Measurements from ENCODE around the gene NACC2. TPM values are rescaled to one million over a fixed set of nuclear protein-coding genes. Genes with fewer than 3 reads are reported as not detected.
"Not testable (repeated sequence)": the region's sequence is repeated elsewhere in the genome, so short reads cannot be mapped to it uniquely, and the experiment has no call there.

The NACC2 gene
- total and polyA plus RNA-seq, 2 donors (not counting 1 experiment from before 2014, with no cell fraction given) = 0.34 to 1.9 TPM

- Histone ChIP-seq H2AFZ (ENCODE audit: insufficient read depth, low read depth, low read length, poor library complexity, severe bottlenecking) (no peak overlapping the region), H3K4me1 (ENCODE audit: control insufficient read depth in 2 of 2, insufficient read depth in 2 of 2, low read length in 2 of 2) (no peaks in the 10 kb centered on the region), H3K4me2 (replicated peaks; ENCODE audit: low read depth, low read length, poor library complexity, severe bottlenecking) (no peak overlapping the region), H3K27ac (ENCODE audit: low read length in 2 of 2) (no peak overlapping the region), H4K20me1 (ENCODE audit: control insufficient read depth, insufficient read depth, low read length, poor library complexity, severe bottlenecking) (no peaks in the 10 kb centered on the region), H3K79me2 (ENCODE audit: control insufficient read depth, insufficient read depth, low read length) (no peaks in the 10 kb centered on the region), H3K4me3 (ENCODE audit: control extremely low read depth in 1 of 5, extremely low read depth in 1 of 5, insufficient read depth in 1 of 5, low read depth in 2 of 5, low read length in 4 of 5) (no peak overlapping the region), H3K9ac (ENCODE audit: low read length) (no peak overlapping the region), H3K9me3 (ENCODE audit: control extremely low read depth in 1 of 3, control insufficient read depth in 2 of 3, insufficient read depth in 1 of 3, low read length in 2 of 3) (peaks cover 0 to 9% (median 7%) of the 10 kb centered on the region in 3 donors), H3K27me3 (replicated peaks in 1 of 4; ENCODE audit: control extremely low read depth in 1 of 4, control insufficient read depth in 3 of 4, insufficient read depth in 4 of 4, low read length in 3 of 4) (peaks cover 0 to 4% (median 2%) of the 10 kb centered on the region in 4 experiments), H3K36me3 (replicated peaks in 1 of 2; ENCODE audit: control extremely low read depth in 1 of 2, control insufficient read depth in 1 of 2, extremely low read depth in 1 of 2, insufficient read depth in 2 of 2, low read length in 1 of 2) (no peaks in the 10 kb centered on the region)
- peaks cover 8% of the 10 kb centered on the region for H3K27me3 Mint-ChIP-seq
- no peak for ATAC-seq (ENCODE audit: low read depth)
- no peak overlapping the region for H3K27ac Mint-ChIP-seq
- TF ChIP-seq, protein P1, sequence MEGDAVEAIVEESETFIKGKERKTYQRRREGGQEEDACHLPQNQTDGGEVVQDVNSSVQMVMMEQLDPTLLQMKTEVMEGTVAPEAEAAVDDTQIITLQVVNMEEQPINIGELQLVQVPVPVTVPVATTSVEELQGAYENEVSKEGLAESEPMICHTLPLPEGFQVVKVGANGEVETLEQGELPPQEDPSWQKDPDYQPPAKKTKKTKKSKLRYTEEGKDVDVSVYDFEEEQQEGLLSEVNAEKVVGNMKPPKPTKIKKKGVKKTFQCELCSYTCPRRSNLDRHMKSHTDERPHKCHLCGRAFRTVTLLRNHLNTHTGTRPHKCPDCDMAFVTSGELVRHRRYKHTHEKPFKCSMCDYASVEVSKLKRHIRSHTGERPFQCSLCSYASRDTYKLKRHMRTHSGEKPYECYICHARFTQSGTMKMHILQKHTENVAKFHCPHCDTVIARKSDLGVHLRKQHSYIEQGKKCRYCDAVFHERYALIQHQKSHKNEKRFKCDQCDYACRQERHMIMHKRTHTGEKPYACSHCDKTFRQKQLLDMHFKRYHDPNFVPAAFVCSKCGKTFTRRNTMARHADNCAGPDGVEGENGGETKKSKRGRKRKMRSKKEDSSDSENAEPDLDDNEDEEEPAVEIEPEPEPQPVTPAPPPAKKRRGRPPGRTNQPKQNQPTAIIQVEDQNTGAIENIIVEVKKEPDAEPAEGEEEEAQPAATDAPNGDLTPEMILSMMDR (IDR thresholded peaks at IDR 0.05) = no peak
- no peak for TF ChIP-seq EZH2 (IDR thresholded peaks at IDR 0.05; ENCODE audit: borderline replicate concordance, insufficient read depth, low read depth, low read length, poor library complexity, severe bottlenecking)
- H3K4me1 Mint-ChIP-seq = no peaks in the 10 kb centered on the region
- no peak overlapping the region for H3K4me3 Mint-ChIP-seq
- peaks cover 11% of the 10 kb centered on the region for H3K9me3 Mint-ChIP-seq (ENCODE audit: insufficient read depth)
- CTCF ChIA-PET = no interaction called here
- POLR2A ChIA-PET = no interaction called here
- intact Hi-C loops (cut with micrococcal nuclease) = no loop called here
- WGBS (ENCODE audit: insufficient coverage) = 88% methylated on average over 16 of the region's 18 CpGs
- DNase-seq = no peak
These were observed 51.6 kb downstream of the NACC2 start for GRCh38 chr9:136043441-136043991.

GRCh38 chr9:136042541-136042940, 52.5 kb downstream of the NACC2 start:
- Histone ChIP-seq H3K4me1 (ENCODE audit: control insufficient read depth in 2 of 2, insufficient read depth in 2 of 2, low read length in 2 of 2) (no peaks in the 10 kb centered on the region), H3K4me3 (ENCODE audit: control extremely low read depth in 1 of 5, extremely low read depth in 1 of 5, insufficient read depth in 1 of 5, low read depth in 2 of 5, low read length in 4 of 5) (no peak overlapping the region), H2AFZ (ENCODE audit: insufficient read depth, low read depth, low read length, poor library complexity, severe bottlenecking) (no peak overlapping the region), H3K9ac (ENCODE audit: low read length) (no peak overlapping the region), H3K27me3 (replicated peaks in 1 of 4; ENCODE audit: control extremely low read depth in 1 of 4, control insufficient read depth in 3 of 4, insufficient read depth in 4 of 4, low read length in 3 of 4) (peaks cover 0 to 3% (median 2%) of the 10 kb centered on the region in 4 experiments), H3K4me2 (replicated peaks; ENCODE audit: low read depth, low read length, poor library complexity, severe bottlenecking) (no peak overlapping the region), H3K27ac (ENCODE audit: low read length in 2 of 2) (no peak overlapping the region), H3K79me2 (ENCODE audit: control insufficient read depth, insufficient read depth, low read length) (no peaks in the 10 kb centered on the region), H3K9me3 (ENCODE audit: control extremely low read depth in 1 of 3, control insufficient read depth in 2 of 3, insufficient read depth in 1 of 3, low read length in 2 of 3) (peaks cover 0 to 14% (median 10%) of the 10 kb centered on the region in 3 donors), H3K36me3 (replicated peaks in 1 of 2; ENCODE audit: control extremely low read depth in 1 of 2, control insufficient read depth in 1 of 2, extremely low read depth in 1 of 2, insufficient read depth in 2 of 2, low read length in 1 of 2) (no peaks in the 10 kb centered on the region), H4K20me1 (ENCODE audit: control insufficient read depth, insufficient read depth, low read length, poor library complexity, severe bottlenecking) (no peaks in the 10 kb centered on the region)
- Mint-ChIP-seq H3K9me3 (ENCODE audit: insufficient read depth) (peaks cover 11% of the 10 kb centered on the region), H3K27me3 (peaks cover 8% of the 10 kb centered on the region), H3K27ac (no peak overlapping the region), H3K4me1 (no peaks in the 10 kb centered on the region), H3K4me3 (no peak overlapping the region)
- POLR2A ChIA-PET = no interaction called here
- ATAC-seq (ENCODE audit: low read depth) (no peak), DNase-seq (no peak)
- no peak for TF ChIP-seq EZH2 (IDR thresholded peaks at IDR 0.05; ENCODE audit: borderline replicate concordance, insufficient read depth, low read depth, low read length, poor library complexity, severe bottlenecking)
- TF ChIP-seq, protein P1 (IDR thresholded peaks at IDR 0.05) = no peak
- CTCF ChIA-PET = no interaction called here
- WGBS (ENCODE audit: insufficient coverage) = 88% methylated on average over 1 of the region's 1 CpG
- intact Hi-C loops (cut with micrococcal nuclease) = no loop called here

GRCh38 chr9:136040848-136041247, 54.2 kb downstream of the NACC2 start:
- H3K9ac ChIP-seq (ENCODE audit: low read length); H4K20me1 ChIP-seq (ENCODE audit: control insufficient read depth, insufficient read depth, low read length, poor library complexity, severe bottlenecking); H3K27ac ChIP-seq (ENCODE audit: low read length in 2 of 2); H2AFZ ChIP-seq (ENCODE audit: insufficient read depth, low read depth, low read length, poor library complexity, severe bottlenecking); ATAC-seq (ENCODE audit: low read depth); H3K4me1 Mint-ChIP-seq; H3K27me3 ChIP-seq (replicated peaks in 1 of 4; ENCODE audit: control extremely low read depth in 1 of 4, control insufficient read depth in 3 of 4, insufficient read depth in 4 of 4, low read length in 3 of 4); H3K36me3 ChIP-seq (replicated peaks in 1 of 2; ENCODE audit: control extremely low read depth in 1 of 2, control insufficient read depth in 1 of 2, extremely low read depth in 1 of 2, insufficient read depth in 2 of 2, low read length in 1 of 2); H3K4me2 ChIP-seq (replicated peaks; ENCODE audit: low read depth, low read length, poor library complexity, severe bottlenecking); H3K4me1 ChIP-seq (ENCODE audit: control insufficient read depth in 2 of 2, insufficient read depth in 2 of 2, low read length in 2 of 2); H3K4me3 Mint-ChIP-seq; H3K4me3 ChIP-seq (ENCODE audit: control extremely low read depth in 1 of 5, extremely low read depth in 1 of 5, insufficient read depth in 1 of 5, low read depth in 2 of 5, low read length in 4 of 5); intact Hi-C loops (cut with micrococcal nuclease); CTCF ChIA-PET; DNase-seq; POLR2A ChIA-PET; H3K79me2 ChIP-seq (ENCODE audit: control insufficient read depth, insufficient read depth, low read length); H3K27ac Mint-ChIP-seq: not testable (repeated sequence)
- 100% methylated on average over 1 of the region's 2 CpGs for WGBS (ENCODE audit: insufficient coverage)
- H3K27me3 Mint-ChIP-seq = peaks cover 12% of the 10 kb centered on the region
- H3K9me3 ChIP-seq (ENCODE audit: control extremely low read depth in 1 of 3, control insufficient read depth in 2 of 3, insufficient read depth in 1 of 3, low read length in 2 of 3) = peaks cover 0 to 23% (median 17%) of the 10 kb centered on the region in 3 donors
- H3K9me3 Mint-ChIP-seq (ENCODE audit: insufficient read depth) = peaks cover 18% of the 10 kb centered on the region
